Endothelial cell of umbilical vein (primary cell): Measurements from ENCODE around the gene OR4D1.

ENCODE experiments used
- CTCF ChIP-seq, 2 donors: IDR thresholded peaks; 1 replicate in 1 of 2; 2 replicates in 1 of 2; pipeline ENCODE4 v1.5.1; 2011; ENCODE audit warnings: low read length in 2 of 2, mild to moderate bottlenecking in 2 of 2, moderate library complexity in 2 of 2, control low read depth in 1 of 2, inconsistent platforms in 1 of 2, low read depth in 1 of 2; ENCODE audit not compliant: insufficient read depth in 1 of 2; ENCODE audit errors: extremely low read depth in 1 of 2
- EZH2 ChIP-seq: IDR thresholded peaks from 2 replicates; pipeline ENCODE4 v1.6.1; 2012; ENCODE audit warnings: borderline replicate concordance, low read depth, mild to moderate bottlenecking, moderate library complexity, low read length, inconsistent platforms; ENCODE audit not compliant: severe bottlenecking
- POLR2A ChIP-seq: IDR thresholded peaks from 2 replicates; pipeline ENCODE4 v1.6.1; 2012; ENCODE audit warnings: low read depth, mild to moderate bottlenecking, control low read depth, low read length

GRCh38 chr17:58161566-58161965, 13.4 kb downstream of the OR4D1 start:
- TF ChIP-seq POLR2A, result no peak
- no peak for TF ChIP-seq CTCF (IDR thresholded peaks at IDR 0.05; ENCODE audit: extremely low read depth in 1 of 2, insufficient read depth in 1 of 2, low read depth in 1 of 2, low read length in 2 of 2)
- no peak for TF ChIP-seq EZH2
